ENCODE measurements around the gene ARSJ.

DNA sequence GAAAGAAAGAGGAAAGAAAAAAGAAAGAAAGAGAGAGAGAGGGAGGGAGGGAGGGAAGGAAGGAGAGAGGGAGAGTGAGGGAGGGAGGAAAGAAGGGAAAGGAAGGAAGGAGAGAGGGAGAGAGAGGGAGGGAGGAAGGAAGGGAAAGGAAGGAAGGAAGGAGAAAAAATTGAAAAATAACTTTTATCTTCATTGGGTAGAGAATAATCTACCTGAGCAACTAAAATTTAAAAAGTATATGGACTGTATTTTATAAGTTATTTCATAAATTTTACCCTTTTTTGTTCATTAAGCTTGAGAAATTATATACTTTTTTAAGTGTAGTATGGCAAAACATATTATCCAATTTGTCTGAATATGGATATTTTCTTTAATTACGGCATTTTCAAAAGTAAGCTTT, 32.0 kb downstream of the ARSJ start:
- TF ChIP-seq, protein P1, sequence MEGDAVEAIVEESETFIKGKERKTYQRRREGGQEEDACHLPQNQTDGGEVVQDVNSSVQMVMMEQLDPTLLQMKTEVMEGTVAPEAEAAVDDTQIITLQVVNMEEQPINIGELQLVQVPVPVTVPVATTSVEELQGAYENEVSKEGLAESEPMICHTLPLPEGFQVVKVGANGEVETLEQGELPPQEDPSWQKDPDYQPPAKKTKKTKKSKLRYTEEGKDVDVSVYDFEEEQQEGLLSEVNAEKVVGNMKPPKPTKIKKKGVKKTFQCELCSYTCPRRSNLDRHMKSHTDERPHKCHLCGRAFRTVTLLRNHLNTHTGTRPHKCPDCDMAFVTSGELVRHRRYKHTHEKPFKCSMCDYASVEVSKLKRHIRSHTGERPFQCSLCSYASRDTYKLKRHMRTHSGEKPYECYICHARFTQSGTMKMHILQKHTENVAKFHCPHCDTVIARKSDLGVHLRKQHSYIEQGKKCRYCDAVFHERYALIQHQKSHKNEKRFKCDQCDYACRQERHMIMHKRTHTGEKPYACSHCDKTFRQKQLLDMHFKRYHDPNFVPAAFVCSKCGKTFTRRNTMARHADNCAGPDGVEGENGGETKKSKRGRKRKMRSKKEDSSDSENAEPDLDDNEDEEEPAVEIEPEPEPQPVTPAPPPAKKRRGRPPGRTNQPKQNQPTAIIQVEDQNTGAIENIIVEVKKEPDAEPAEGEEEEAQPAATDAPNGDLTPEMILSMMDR (IDR thresholded peaks at IDR 0.05) = no peak
- TF ChIP-seq EP300 (IDR thresholded peaks at IDR 0.05; ENCODE audit: low read depth) = no peak
- TF ChIP-seq POLR2AphosphoS5 (IDR thresholded peaks at IDR 0.05) = no peak
- TF ChIP-seq POLR2A (IDR thresholded peaks at IDR 0.05) = no peak
